Uterus (tissue), 4 donors: Measurements from ENCODE around the gene MBD4. TPM values are rescaled to one million over a fixed set of nuclear protein-coding genes. Genes with fewer than 3 reads are reported as not detected.

Source experiments
- DNase-seq, 2 donors: peaks; one replicate each; pipeline ENCODE4 v3.0.0-alpha.2; 2019 to 2020
- H3K27ac ChIP-seq, 2 donors: fragments of 200-600 bp; sonication (generic); 1 replicate in 1 of 2; 2 replicates in 1 of 2; pipeline ENCODE4 v1.5.1; 2016 to 2018
- H3K27me3 ChIP-seq, 2 donors: fragments of 200-600 bp; sonication (generic); one replicate each; pipeline ENCODE4 v1.5.1; 2018 to 2019; ENCODE audit warnings: control low read depth in 1 of 2
- H3K36me3 ChIP-seq, 2 donors: fragments of 200-600 bp; sonication (generic); one replicate each; pipeline ENCODE4 v1.5.1; 2019; ENCODE audit warnings: control low read depth in 1 of 2
- H3K4me1 ChIP-seq, 2 donors: fragments of 200-600 bp; sonication (generic); one replicate each; pipeline ENCODE4 v1.5.1; 2018 to 2019; ENCODE audit warnings: control low read depth in 1 of 2
- H3K4me3 ChIP-seq, 2 donors: fragments of 200-600 bp; sonication (generic); 1 replicate in 1 of 2; 2 replicates in 1 of 2; pipeline ENCODE4 v1.5.1; 2018 to 2019; ENCODE audit warnings: mild to moderate bottlenecking in 1 of 2
- H3K9me3 ChIP-seq, 2 donors: fragments of 200-600 bp; sonication (generic); one replicate each; pipeline ENCODE4 v1.5.1; 2019; ENCODE audit warnings: control low read depth in 1 of 2
- CTCF ChIP-seq, 4 experiments: fragments of 200-600 bp in 2 of 4; fragments of 450-650 bp in 2 of 4; sonication (generic) in 2 of 4; IDR thresholded peaks; one replicate each; pipeline ENCODE4 v1.5.1; 2016 to 2019; ENCODE audit warnings: antibody characterized with exemption in 4 of 4, mild to moderate bottlenecking in 2 of 4, moderate library complexity in 1 of 4
- POLR2A ChIP-seq, 2 donors: fragments of 450-650 bp; IDR thresholded peaks; one replicate each; pipeline ENCODE4 v1.6.1; 2016; ENCODE audit warnings: antibody characterized with exemption in 2 of 2, mild to moderate bottlenecking in 1 of 2, moderate library complexity in 1 of 2
- intact Hi-C: fragments of 100-400 bp; cut with DNase I; formaldehyde crosslinking; loops from one replicate; pipeline ENCODE4 v1.15.1; 2023; ENCODE audit warnings: low total_unique reads
- total RNA-seq, 4 donors: library from RNA; depleted of rRNA in 3 of 4; stranded (reverse); fragments of >200 nt in 3 of 4; gene quantifications; one replicate each; pipeline versions ENCODE4 v1.1.0 to v1.2.4, GENCODE V29; 2014 to 2023
- donor health status: DM: yes; HTN: yes; CAD: no.

MBD4 gene
- total RNA-seq, 4 donors from 2014 or later, result 13.8 to 36.2 (median 20.4) TPM

- Histone ChIP-seq H3K4me3 (no peak overlapping the region), H3K9me3 (no peaks in the 10 kb centered on the region), H3K27ac (no peak overlapping the region), H3K27me3 (no peaks in the 10 kb centered on the region), H3K4me1 (peaks cover 0 to 6% of the 10 kb centered on the region in 2 donors), H3K36me3 (no peaks in the 10 kb centered on the region)
- no peak for DNase-seq
- intact Hi-C loops, result no loop called here
- TF ChIP-seq CTCF (IDR thresholded peaks at IDR 0.05) (no peak), POLR2A (IDR thresholded peaks at IDR 0.05) (no peak)
These were observed 14.1 kb downstream of the MBD4 start for GRCh38 chr3:129425619-129426018.

- intact Hi-C loops, result no loop called here
These were observed 14.5 kb downstream of the MBD4 start for GRCh38 chr3:129425213-129425612.

GRCh38 chr3:129424185-129424841 lies 15.4 kb downstream of the MBD4 start:
- Histone ChIP-seq H3K27ac (no peak overlapping the region), H3K9me3 (no peaks in the 10 kb centered on the region), H3K27me3 (no peaks in the 10 kb centered on the region), H3K36me3 (no peaks in the 10 kb centered on the region), H3K4me3 (no peak overlapping the region), H3K4me1 (peaks cover 0 to 6% of the 10 kb centered on the region in 2 donors)
- no peak for DNase-seq
- no peak for TF ChIP-seq POLR2A (IDR thresholded peaks at IDR 0.05)
- intact Hi-C loops, result no loop called here

More at GRCh38 chr3:129425213-129425612, 14.5 kb downstream of the MBD4 start:
- Histone ChIP-seq H3K4me3 (no peak overlapping the region), H3K9me3 (no peaks in the 10 kb centered on the region), H3K27me3 (no peaks in the 10 kb centered on the region), H3K27ac (no peak overlapping the region), H3K36me3 (no peaks in the 10 kb centered on the region), H3K4me1 (peaks cover 0 to 6% of the 10 kb centered on the region in 2 donors)
- DNase-seq, result no peak
- TF ChIP-seq POLR2A (IDR thresholded peaks at IDR 0.05) (no peak), CTCF (IDR thresholded peaks at IDR 0.05) (no peak)

GRCh38 chr3:129422897-129423296 lies 16.9 kb downstream of the MBD4 start:
- no peaks in the 10 kb centered on the region for H3K9me3 ChIP-seq
- no peaks in the 10 kb centered on the region for H3K27me3 ChIP-seq
- TF ChIP-seq POLR2A (IDR thresholded peaks at IDR 0.05), result no peak
- no peak for TF ChIP-seq CTCF (IDR thresholded peaks at IDR 0.05)
- intact Hi-C loops, result no loop called here
- DNase-seq, result no peak
- H3K36me3 ChIP-seq, result no peaks in the 10 kb centered on the region
- H3K4me1 ChIP-seq, result peaks cover 0 to 2% of the 10 kb centered on the region in 2 donors
- H3K27ac ChIP-seq, result no peak overlapping the region
- no peak overlapping the region for H3K4me3 ChIP-seq

GRCh38 chr3:129421988-129422745 lies 17.6 kb downstream of the MBD4 start:
- DNase-seq, result no peak
- Histone ChIP-seq H3K27ac (no peak overlapping the region), H3K27me3 (no peaks in the 10 kb centered on the region), H3K36me3 (no peaks in the 10 kb centered on the region), H3K9me3 (no peaks in the 10 kb centered on the region), H3K4me3 (no peak overlapping the region), H3K4me1 (no peaks in the 10 kb centered on the region)
- TF ChIP-seq CTCF (IDR thresholded peaks at IDR 0.05) (no peak), POLR2A (IDR thresholded peaks at IDR 0.05) (no peak)
- intact Hi-C loops, result no loop called here
